Upper lobe of left lung (tissue), 4 donors: ENCODE measurements around the gene ITPRIP.

Experiments used
- POLR2A ChIP-seq, 4 donors: fragments of 450-650 bp; IDR thresholded peaks; one replicate each; pipeline ENCODE4 v1.5.1; 2016 to 2017; ENCODE audit warnings: antibody characterized with exemption in 4 of 4, mild to moderate bottlenecking in 2 of 4
- TF ChIP-seq, protein P1 (sequence below), 6 experiments: fragments of 450-650 bp in 4 of 6; fragments of 200-600 bp in 2 of 6; sonication (generic) in 2 of 6; IDR thresholded peaks; one replicate each; pipeline ENCODE4 v1.5.1; 2016 to 2019; ENCODE audit warnings: antibody characterized with exemption in 6 of 6

DNA sequence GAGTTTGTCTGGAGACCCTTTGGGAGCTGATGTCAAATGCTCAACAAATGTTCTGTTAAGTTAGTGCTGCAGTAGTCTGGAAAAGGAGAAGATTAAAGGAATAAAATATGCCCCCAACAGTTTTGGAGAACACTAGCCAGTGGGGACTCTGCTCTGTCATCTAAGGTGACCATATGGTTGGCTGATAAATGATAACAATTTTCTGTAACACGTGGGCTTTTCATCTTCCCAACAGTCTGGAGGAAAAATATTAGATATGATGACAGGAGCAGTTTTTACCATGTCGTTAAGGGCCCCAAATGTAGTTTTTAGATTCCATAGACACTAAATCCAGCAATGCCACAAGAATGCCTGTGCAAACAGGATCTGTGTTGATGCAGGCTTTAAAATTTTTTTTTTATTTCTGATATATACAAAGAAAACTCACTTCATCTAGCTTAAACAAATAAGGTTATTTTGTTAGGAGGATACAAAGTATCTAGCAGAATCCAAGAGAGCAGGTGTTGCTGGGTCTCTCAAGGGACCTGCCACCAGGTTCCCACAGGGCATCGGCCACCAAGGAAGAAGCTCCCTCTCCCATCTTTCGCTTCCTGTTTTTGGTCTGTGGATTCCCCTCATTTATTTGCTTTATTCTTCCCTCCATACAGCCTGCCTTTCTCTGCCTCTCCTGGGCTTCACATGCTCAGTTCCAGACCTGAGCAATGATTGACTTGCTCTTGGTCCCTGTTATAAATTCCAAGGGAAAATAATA, 9.2 kb upstream of the ITPRIP start:
- TF ChIP-seq, protein P1, sequence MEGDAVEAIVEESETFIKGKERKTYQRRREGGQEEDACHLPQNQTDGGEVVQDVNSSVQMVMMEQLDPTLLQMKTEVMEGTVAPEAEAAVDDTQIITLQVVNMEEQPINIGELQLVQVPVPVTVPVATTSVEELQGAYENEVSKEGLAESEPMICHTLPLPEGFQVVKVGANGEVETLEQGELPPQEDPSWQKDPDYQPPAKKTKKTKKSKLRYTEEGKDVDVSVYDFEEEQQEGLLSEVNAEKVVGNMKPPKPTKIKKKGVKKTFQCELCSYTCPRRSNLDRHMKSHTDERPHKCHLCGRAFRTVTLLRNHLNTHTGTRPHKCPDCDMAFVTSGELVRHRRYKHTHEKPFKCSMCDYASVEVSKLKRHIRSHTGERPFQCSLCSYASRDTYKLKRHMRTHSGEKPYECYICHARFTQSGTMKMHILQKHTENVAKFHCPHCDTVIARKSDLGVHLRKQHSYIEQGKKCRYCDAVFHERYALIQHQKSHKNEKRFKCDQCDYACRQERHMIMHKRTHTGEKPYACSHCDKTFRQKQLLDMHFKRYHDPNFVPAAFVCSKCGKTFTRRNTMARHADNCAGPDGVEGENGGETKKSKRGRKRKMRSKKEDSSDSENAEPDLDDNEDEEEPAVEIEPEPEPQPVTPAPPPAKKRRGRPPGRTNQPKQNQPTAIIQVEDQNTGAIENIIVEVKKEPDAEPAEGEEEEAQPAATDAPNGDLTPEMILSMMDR (IDR thresholded peaks at IDR 0.05), result no peak
- no peak for TF ChIP-seq POLR2A (IDR thresholded peaks at IDR 0.05)
